ENCODE data around the gene CACFD1.

- TF ChIP-seq CTCF (IDR thresholded peaks at IDR 0.05) (no peak), ZFX (IDR thresholded peaks at IDR 0.05; ENCODE audit: borderline replicate concordance) (no peak)
Observed at GRCh38 chr9:133507246-133507965, 47.6 kb downstream of the CACFD1 start.
